Measurements from ENCODE around the gene TVP23A.

Gene TVP23A

GRCh38 chr16:10849736-10850477 is 31.3 kb upstream of the TVP23A start:
- Histone ChIP-seq H3K9ac (ENCODE audit: insufficient read length, low read depth) (no peak overlapping the region), H3K9me3 (ENCODE audit: insufficient read depth, low read length) (no peaks in the 10 kb centered on the region), H3K27me3 (ENCODE audit: insufficient read depth, insufficient read length) (no peaks in the 10 kb centered on the region), H3K36me3 (ENCODE audit: insufficient read depth, insufficient read length, low read length) (no peaks in the 10 kb centered on the region), H3K4me1 (ENCODE audit: insufficient read depth, insufficient read length) (no peaks in the 10 kb centered on the region), H3K4me3 (ENCODE audit: insufficient read length, low read depth) (no peak overlapping the region)
- TF ChIP-seq SUZ12 (IDR thresholded peaks at IDR 0.05; ENCODE audit: extremely low read depth, insufficient read depth, insufficient read length) (no peak), YY1 (IDR thresholded peaks at IDR 0.05; ENCODE audit: insufficient read depth, insufficient read length) (no peak), ZNF274 (IDR thresholded peaks at IDR 0.05; ENCODE audit: low read depth, low read length) (no peak)
- no peak for DNase-seq (ENCODE audit: low read depth, low spot score)

GRCh38 chr16:10847176-10847575 is 28.6 kb upstream of the TVP23A start:
- Histone ChIP-seq H3K36me3 (ENCODE audit: insufficient read depth, insufficient read length, low read length) (no peaks in the 10 kb centered on the region), H3K9me3 (ENCODE audit: insufficient read depth, low read length) (no peaks in the 10 kb centered on the region), H3K4me3 (ENCODE audit: insufficient read length, low read depth) (no peak overlapping the region), H3K9ac (ENCODE audit: insufficient read length, low read depth) (no peak overlapping the region), H3K4me1 (ENCODE audit: insufficient read depth, insufficient read length) (no peaks in the 10 kb centered on the region), H3K27me3 (ENCODE audit: insufficient read depth, insufficient read length) (no peaks in the 10 kb centered on the region)
- DNase-seq (ENCODE audit: low read depth, low spot score) = no peak
- TF ChIP-seq SUZ12 (IDR thresholded peaks at IDR 0.05; ENCODE audit: extremely low read depth, insufficient read depth, insufficient read length) = no peak
- no peak for TF ChIP-seq YY1 (IDR thresholded peaks at IDR 0.05; ENCODE audit: insufficient read depth, insufficient read length)
- TF ChIP-seq ZNF274 (IDR thresholded peaks at IDR 0.05; ENCODE audit: low read depth, low read length) = no peak

DNA sequence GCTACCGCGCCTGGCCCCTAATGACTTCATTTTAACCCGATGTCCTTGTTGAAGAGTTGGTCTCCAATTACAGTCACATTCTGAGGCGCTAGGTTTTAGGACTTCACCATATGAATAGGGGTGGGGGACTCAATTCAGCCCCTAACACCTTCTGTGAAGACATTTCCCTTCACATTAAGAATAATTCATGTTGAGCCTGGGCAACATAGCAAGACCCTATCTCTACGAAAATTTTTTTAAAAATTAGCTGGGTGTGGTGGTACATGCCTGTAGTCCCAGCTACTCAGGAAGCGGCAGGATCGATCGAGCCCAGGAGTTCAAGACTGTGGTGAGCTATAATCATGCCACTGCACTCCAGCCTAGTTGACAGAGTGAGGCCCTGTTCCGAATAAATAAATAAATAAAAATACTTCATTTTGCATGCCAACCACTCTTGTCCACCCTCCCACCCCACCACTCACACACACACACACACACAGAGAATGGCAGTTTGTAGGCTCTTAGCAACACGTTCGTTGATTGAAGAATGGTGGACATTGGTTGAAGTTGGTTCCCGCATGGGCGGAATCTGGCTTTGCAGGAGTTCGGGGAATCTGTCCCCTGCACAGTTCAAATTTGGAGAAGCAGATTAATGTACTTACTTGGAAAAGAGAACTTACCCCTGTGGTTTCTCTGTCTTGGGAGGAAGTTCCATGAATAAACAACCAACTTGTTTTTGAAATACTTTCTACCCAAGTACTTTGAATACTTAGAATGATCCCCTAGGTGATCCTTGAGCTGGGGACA is 27.8 kb upstream of the TVP23A start:
- no peak overlapping the region for H3K4me3 ChIP-seq (ENCODE audit: insufficient read length, low read depth)
- TF ChIP-seq ZNF274 (IDR thresholded peaks at IDR 0.05; ENCODE audit: low read depth, low read length) (no peak), YY1 (IDR thresholded peaks at IDR 0.05; ENCODE audit: insufficient read depth, insufficient read length) (no peak), SUZ12 (IDR thresholded peaks at IDR 0.05; ENCODE audit: extremely low read depth, insufficient read depth, insufficient read length) (no peak)
- H3K9me3 ChIP-seq (ENCODE audit: insufficient read depth, low read length) = no peaks in the 10 kb centered on the region
- DNase-seq (ENCODE audit: low read depth, low spot score) = no peak
- H3K27me3 ChIP-seq (ENCODE audit: insufficient read depth, insufficient read length) = no peaks in the 10 kb centered on the region
- H3K9ac ChIP-seq (ENCODE audit: insufficient read length, low read depth) = no peak overlapping the region
- no peaks in the 10 kb centered on the region for H3K36me3 ChIP-seq (ENCODE audit: insufficient read depth, insufficient read length, low read length)
- no peaks in the 10 kb centered on the region for H3K4me1 ChIP-seq (ENCODE audit: insufficient read depth, insufficient read length)

- H3K9me3 ChIP-seq (ENCODE audit: insufficient read depth, low read length) = no peaks in the 10 kb centered on the region
- no peaks in the 10 kb centered on the region for H3K27me3 ChIP-seq (ENCODE audit: insufficient read depth, insufficient read length)
- no peaks in the 10 kb centered on the region for H3K4me1 ChIP-seq (ENCODE audit: insufficient read depth, insufficient read length)
- no peak for DNase-seq (ENCODE audit: low read depth, low spot score)
- H3K9ac ChIP-seq (ENCODE audit: insufficient read length, low read depth) = no peak overlapping the region
- no peaks in the 10 kb centered on the region for H3K36me3 ChIP-seq (ENCODE audit: insufficient read depth, insufficient read length, low read length)
- no peak overlapping the region for H3K4me3 ChIP-seq (ENCODE audit: insufficient read length, low read depth)
- TF ChIP-seq SUZ12 (IDR thresholded peaks at IDR 0.05; ENCODE audit: extremely low read depth, insufficient read depth, insufficient read length) (no peak), ZNF274 (IDR thresholded peaks at IDR 0.05; ENCODE audit: low read depth, low read length) (no peak), YY1 (IDR thresholded peaks at IDR 0.05; ENCODE audit: insufficient read depth, insufficient read length) (no peak)
Observed at GRCh38 chr16:10840703-10841102, 22.1 kb upstream of the TVP23A start.

GRCh38 chr16:10839279-10839666 is 20.7 kb upstream of the TVP23A start:
- TF ChIP-seq ZNF274 (IDR thresholded peaks at IDR 0.05; ENCODE audit: low read depth, low read length) = no peak
- no peak for TF ChIP-seq YY1 (IDR thresholded peaks at IDR 0.05; ENCODE audit: insufficient read depth, insufficient read length)
- no peak for TF ChIP-seq SUZ12 (IDR thresholded peaks at IDR 0.05; ENCODE audit: extremely low read depth, insufficient read depth, insufficient read length)
- Histone ChIP-seq H3K9ac (ENCODE audit: insufficient read length, low read depth) (no peak overlapping the region), H3K4me3 (ENCODE audit: insufficient read length, low read depth) (no peak overlapping the region), H3K4me1 (ENCODE audit: insufficient read depth, insufficient read length) (no peaks in the 10 kb centered on the region), H3K27me3 (ENCODE audit: insufficient read depth, insufficient read length) (no peaks in the 10 kb centered on the region), H3K36me3 (ENCODE audit: insufficient read depth, insufficient read length, low read length) (no peaks in the 10 kb centered on the region), H3K9me3 (ENCODE audit: insufficient read depth, low read length) (no peaks in the 10 kb centered on the region)
- no peak for DNase-seq (ENCODE audit: low read depth, low spot score)

GRCh38 chr16:10838621-10839278 is 20.2 kb upstream of the TVP23A start:
- Histone ChIP-seq H3K36me3 (ENCODE audit: insufficient read depth, insufficient read length, low read length) (no peaks in the 10 kb centered on the region), H3K27me3 (ENCODE audit: insufficient read depth, insufficient read length) (no peaks in the 10 kb centered on the region), H3K9me3 (ENCODE audit: insufficient read depth, low read length) (no peaks in the 10 kb centered on the region), H3K4me1 (ENCODE audit: insufficient read depth, insufficient read length) (no peaks in the 10 kb centered on the region), H3K9ac (ENCODE audit: insufficient read length, low read depth) (no peak overlapping the region), H3K4me3 (ENCODE audit: insufficient read length, low read depth) (no peak overlapping the region)
- no peak for DNase-seq (ENCODE audit: low read depth, low spot score)
- no peak for TF ChIP-seq ZNF274 (IDR thresholded peaks at IDR 0.05; ENCODE audit: low read depth, low read length)
- no peak for TF ChIP-seq SUZ12 (IDR thresholded peaks at IDR 0.05; ENCODE audit: extremely low read depth, insufficient read depth, insufficient read length)
- no peak for TF ChIP-seq YY1 (IDR thresholded peaks at IDR 0.05; ENCODE audit: insufficient read depth, insufficient read length)

Measured in NT2/D1 (cell line).